GM12878 (cell line): Measurements from ENCODE around the gene RHBG. TPM values are rescaled to one million over a fixed set of nuclear protein-coding genes. Genes with fewer than 3 reads are reported as not detected.

Experiments used
- ATAC-seq: fragments of 200-7000 bp; cut with Tn5 transposase; 3 replicates; pipeline ENCODE4 v1.9.1; 2020; ENCODE audit warnings: mild to moderate bottlenecking, moderate library complexity
- BruUV-seq: library from RNA; stranded (reverse); fragments of 400-500 nt; replicated peaks from 2 replicates; lab custom pipeline; 2021; lab: Mats Ljungman, UMichigan
- CTCF ChIA-PET: fragments of 300-600 bp; sonication (Branson Sonifier 250); formaldehyde crosslinking; extraction: SDS; loops from one replicate; lab custom pipeline; 2021; ENCODE audit warnings: inconsistent platforms; lab: Yijun Ruan, JAX
- POLR2A ChIA-PET: fragments of 350-600 bp; formaldehyde crosslinking; extraction: SDS; loops from one replicate; lab custom pipeline; 2021; ENCODE audit warnings: inconsistent platforms; lab: Charles Lee
- RAD21 ChIA-PET: fragments of 300-600 bp; sonication (Branson Sonifier 250); formaldehyde crosslinking; loops from one replicate; lab custom pipeline; 2023; ENCODE audit warnings: antibody characterized with exemption; ENCODE audit not compliant: unreplicated experiment; lab: Charles Lee
- SMC1A ChIA-PET: fragments of 300-600 bp; sonication (Branson Sonifier 250); formaldehyde crosslinking; loops from one replicate; lab custom pipeline; 2023; ENCODE audit not compliant: unreplicated experiment, uncharacterized antibody; lab: Charles Lee
- DNase-seq: peaks from one replicate; pipeline ENCODE4 v3.0.0-alpha.2; 2011; ENCODE audit warnings: low read depth, low spot score
- FAIRE-seq: peaks from 3 replicates; lab custom pipeline; 2011; peaks lifted over from hg19 to GRCh38; lab: Jason Lieb, UNC
- H2AFZ ChIP-seq: 2 replicates; pipeline ENCODE4 v1.6.0; 2011; ENCODE audit warnings: low read depth, low read length, control low read depth; ENCODE audit not compliant: control insufficient read depth
- H3K27ac ChIP-seq: 2 replicates; pipeline ENCODE4 v1.5.1; 2011; ENCODE audit warnings: control low read depth; ENCODE audit not compliant: control insufficient read depth, insufficient read depth
- H3K27me3 ChIP-seq, 2 experiments: replicated peaks in 1 of 2; 2 replicates each; pipeline versions ENCODE4 v1.6.0 to v1.6.1; 2011; ENCODE audit warnings: low read length in 1 of 2; ENCODE audit not compliant: control insufficient read depth in 2 of 2, insufficient read depth in 2 of 2
- H3K36me3 ChIP-seq, 2 experiments: 2 replicates each; pipeline ENCODE4 v1.5.1; 2011; ENCODE audit warnings: low read length in 1 of 2; ENCODE audit not compliant: control insufficient read depth in 2 of 2, insufficient read depth in 2 of 2
- H3K4me1 ChIP-seq: 2 replicates; pipeline ENCODE4 v1.6.1; 2011; ENCODE audit warnings: mild to moderate bottlenecking, low read length, moderate library complexity, mixed read lengths; ENCODE audit not compliant: control insufficient read depth, insufficient read depth
- H3K4me2 ChIP-seq: 2 replicates; pipeline ENCODE4 v1.6.0; 2011; ENCODE audit warnings: control low read depth; ENCODE audit not compliant: control insufficient read depth, insufficient read depth
- H3K4me3 ChIP-seq: fragments of 200-600 bp; sonication (generic); 2 replicates; pipeline ENCODE4 v1.5.1; 2016
- H3K79me2 ChIP-seq: 2 replicates; pipeline ENCODE4 v1.6.0; 2011; ENCODE audit warnings: low read length; ENCODE audit not compliant: control insufficient read depth, insufficient read depth
- H3K9ac ChIP-seq: 2 replicates; pipeline ENCODE4 v1.8.0; 2011; ENCODE audit warnings: low read length, control low read depth, mixed read lengths; ENCODE audit not compliant: control insufficient read depth, insufficient read depth
- H3K9me3 ChIP-seq: replicated peaks from 3 replicates; pipeline ENCODE4 v1.5.1; 2011; ENCODE audit warnings: mild to moderate bottlenecking, low read length; ENCODE audit not compliant: control insufficient read depth, insufficient read depth
- H4K20me1 ChIP-seq: 2 replicates; pipeline ENCODE4 v1.6.0; 2011; ENCODE audit not compliant: control insufficient read depth, insufficient read depth
- BCL11A ChIP-seq: IDR thresholded peaks from 2 replicates; pipeline ENCODE4 v1.6.1; 2011; ENCODE audit warnings: low read depth, low read length
- BRCA1 ChIP-seq: IDR thresholded peaks from 2 replicates; pipeline ENCODE4 v1.6.1; 2011; ENCODE audit warnings: low read depth, low read length, improper control_type of control experiment
- EED ChIP-seq: sonication (generic); IDR thresholded peaks from 2 replicates; pipeline ENCODE4 v1.6.1; 2016; ENCODE audit warnings: antibody characterized with exemption, low read depth
- FOS ChIP-seq: IDR thresholded peaks from 3 replicates; pipeline ENCODE4 v1.6.1; 2011; ENCODE audit warnings: borderline replicate concordance; ENCODE audit not compliant: insufficient read length; ENCODE audit errors: extremely low read depth
- HDGF ChIP-seq: fragments of 450-650 bp; IDR thresholded peaks from 2 replicates; pipeline ENCODE4 v1.6.1; 2016; ENCODE audit warnings: antibody characterized with exemption
- MEF2B ChIP-seq: fragments of 450-650 bp; IDR thresholded peaks from 2 replicates; pipeline ENCODE4 v1.6.1; 2018; ENCODE audit warnings: mild to moderate bottlenecking, moderate library complexity; ENCODE audit not compliant: partially characterized antibody, poor library complexity, severe bottlenecking
- MTA2 ChIP-seq: fragments of 450-650 bp; IDR thresholded peaks from 2 replicates; pipeline ENCODE4 v1.6.1; 2016; ENCODE audit warnings: low read depth, mild to moderate bottlenecking, moderate library complexity
- NFXL1 ChIP-seq: fragments of 450-650 bp; IDR thresholded peaks from 2 replicates; pipeline ENCODE4 v1.6.1; 2017; ENCODE audit warnings: antibody characterized with exemption, mild to moderate bottlenecking, borderline replicate concordance
- PAX5 ChIP-seq: IDR thresholded peaks from 2 replicates; pipeline ENCODE4 v1.6.1; 2011; ENCODE audit warnings: low read depth, low read length, borderline replicate concordance
- RUNX3 ChIP-seq: IDR thresholded peaks from 2 replicates; pipeline ENCODE4 v1.6.1; 2012; ENCODE audit warnings: low read length, inconsistent platforms
- ZNF217 ChIP-seq: fragments of 450-650 bp; IDR thresholded peaks from 2 replicates; pipeline ENCODE4 v1.6.1; 2017; ENCODE audit warnings: antibody characterized with exemption, mild to moderate bottlenecking
- WGBS: methylation state at CpG from one replicate; pipeline ENCODE4 v1.1.6; 2016; ENCODE audit warnings: low lambda C conversion rate; ENCODE audit not compliant: insufficient replicate concordance, insufficient coverage; ENCODE audit errors: missing lambda C conversion rate; 5-methylcytosine and 5-hydroxymethylcytosine counted together
- in situ Hi-C: fragments of 300-500 bp; cut with MboI; formaldehyde crosslinking; loops from 9 replicates; pipeline ENCODE4 v1.14.3; 2018; ENCODE audit warnings: mixed read lengths
- intact Hi-C: fragments of 100-400 bp; cut with micrococcal nuclease; formaldehyde crosslinking; loops from one replicate; pipeline ENCODE4 v1.14.2; 2022; ENCODE audit not compliant: unreplicated experiment
- polyA plus RNA-seq, 11 experiments: library from polyadenylated mRNA; depleted of rRNA in 4 of 11; unstranded in 6 of 11; stranded (reverse) in 5 of 11; fragments of >200 nt; fragmentation: Nextera tagmentation in 4 of 11; fragmentation: Illumina TruSeq in 1 of 11; extraction: Ambion mirVana in 4 of 11; extraction: Trizol in 1 of 11; gene quantifications; 1 replicate in 1 of 11; 2 replicates in 10 of 11; pipeline versions ENCODE4 v1.2.1 to v1.2.3, GENCODE V29; 2011 to 2016; ENCODE audit warnings: inconsistent platforms in 2 of 11, missing spikeins in 2 of 11, low read depth in 1 of 11
- total RNA-seq, 4 experiments: library from RNA; depleted of rRNA in 3 of 4; stranded (reverse); fragments of >200 nt in 3 of 4; fragmentation: Illumina TruSeq in 1 of 4; extraction: Trizol in 1 of 4; gene quantifications; 2 replicates each; pipeline versions ENCODE4 v1.2.1 to v1.2.3, GENCODE V29; 2013 to 2021
- TF ChIP-seq, protein P1 (sequence below): IDR thresholded peaks from 2 replicates; pipeline ENCODE4 v1.6.1; 2011; ENCODE audit warnings: mild to moderate bottlenecking, low read depth, low read length, moderate library complexity; ENCODE audit not compliant: insufficient replicate concordance
- TF ChIP-seq, protein P2 (sequence below): IDR thresholded peaks from 2 replicates; pipeline ENCODE4 v1.6.1; 2012; ENCODE audit warnings: mild to moderate bottlenecking, low read depth, low read length
- TF ChIP-seq, protein P3 (sequence below): IDR thresholded peaks from 2 replicates; pipeline ENCODE4 v1.6.1; 2011; ENCODE audit warnings: borderline replicate concordance, low read depth, mild to moderate bottlenecking, moderate library complexity, low read length; ENCODE audit not compliant: insufficient read depth, poor library complexity, severe bottlenecking
- TF ChIP-seq, protein P4 (sequence below): fragments of 450-650 bp; IDR thresholded peaks from 2 replicates; pipeline ENCODE4 v1.6.1; 2017; ENCODE audit warnings: mild to moderate bottlenecking, moderate library complexity

RHBG gene
- total and polyA plus RNA-seq, 10 of the 15 experiments (the other 5 are each of a cell fraction or from before 2014, with no cell fraction given): not detected

DNA sequence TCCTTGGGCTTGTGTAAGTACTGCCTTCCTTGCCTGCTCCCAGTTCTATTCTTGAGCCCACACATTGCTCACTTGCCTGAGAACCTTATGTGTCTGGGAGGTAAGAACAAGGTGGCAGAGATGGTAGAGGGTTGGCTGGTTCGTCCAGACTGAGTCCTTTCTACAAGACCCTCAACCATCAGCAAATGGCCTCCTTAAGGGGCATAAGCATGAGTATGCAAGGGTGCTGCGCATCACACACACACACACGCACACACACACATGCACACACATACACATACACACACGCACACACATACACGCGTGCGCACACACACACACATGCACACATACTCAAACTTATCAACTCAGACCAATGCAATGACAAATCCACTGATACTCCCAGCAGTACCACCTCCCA, 56.9 kb downstream of the RHBG start:
- Histone ChIP-seq H3K4me2 (no peak overlapping the region), H3K27me3 (peaks cover 8 to 23% of the 10 kb centered on the region in 2 experiments), H3K4me1 (peaks cover 5% of the 10 kb centered on the region), H3K79me2 (no peaks in the 10 kb centered on the region), H3K27ac (no peak overlapping the region), H4K20me1 (no peaks in the 10 kb centered on the region; the same call in 1 of the 2 replicates), H3K9me3 (no peaks in the 10 kb centered on the region), H3K36me3 (no peaks in the 10 kb centered on the region), H3K9ac (no peak overlapping the region), H2AFZ (no peak overlapping the region), H3K4me3 (no peak overlapping the region)
- intact Hi-C loops (no loop called here), in situ Hi-C loops (no loop called here)
- RAD21 ChIA-PET: interaction anchor here (0.6 kb wide), 1 partner anchor 147 kb away, joined by 3 read pairs; no protein-coding TSS in a partner anchor
- POLR2A ChIA-PET: no interaction called here
- FAIRE-seq (no peak), ATAC-seq (no peak), DNase-seq (no peak)
- SMC1A ChIA-PET: interaction anchor here (1.1 kb wide), 1 partner anchor 103 kb away, joined by 3 read pairs; no protein-coding TSS in a partner anchor
- TF ChIP-seq FOS (no peak), NFXL1 (no peak), MTA2 (no peak), EED (no peak), ZNF217 (no peak), BRCA1 (no peak), MEF2B (no peak), PAX5 (no peak), BCL11A (no peak), HDGF (no peak), RUNX3 (no peak)
- TF ChIP-seq, protein P1, sequence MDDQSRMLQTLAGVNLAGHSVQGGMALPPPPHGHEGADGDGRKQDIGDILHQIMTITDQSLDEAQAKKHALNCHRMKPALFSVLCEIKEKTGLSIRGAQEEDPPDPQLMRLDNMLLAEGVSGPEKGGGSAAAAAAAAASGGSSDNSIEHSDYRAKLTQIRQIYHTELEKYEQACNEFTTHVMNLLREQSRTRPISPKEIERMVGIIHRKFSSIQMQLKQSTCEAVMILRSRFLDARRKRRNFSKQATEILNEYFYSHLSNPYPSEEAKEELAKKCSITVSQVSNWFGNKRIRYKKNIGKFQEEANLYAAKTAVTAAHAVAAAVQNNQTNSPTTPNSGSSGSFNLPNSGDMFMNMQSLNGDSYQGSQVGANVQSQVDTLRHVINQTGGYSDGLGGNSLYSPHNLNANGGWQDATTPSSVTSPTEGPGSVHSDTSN: peak; percentile 55
- TF ChIP-seq, protein P2, sequence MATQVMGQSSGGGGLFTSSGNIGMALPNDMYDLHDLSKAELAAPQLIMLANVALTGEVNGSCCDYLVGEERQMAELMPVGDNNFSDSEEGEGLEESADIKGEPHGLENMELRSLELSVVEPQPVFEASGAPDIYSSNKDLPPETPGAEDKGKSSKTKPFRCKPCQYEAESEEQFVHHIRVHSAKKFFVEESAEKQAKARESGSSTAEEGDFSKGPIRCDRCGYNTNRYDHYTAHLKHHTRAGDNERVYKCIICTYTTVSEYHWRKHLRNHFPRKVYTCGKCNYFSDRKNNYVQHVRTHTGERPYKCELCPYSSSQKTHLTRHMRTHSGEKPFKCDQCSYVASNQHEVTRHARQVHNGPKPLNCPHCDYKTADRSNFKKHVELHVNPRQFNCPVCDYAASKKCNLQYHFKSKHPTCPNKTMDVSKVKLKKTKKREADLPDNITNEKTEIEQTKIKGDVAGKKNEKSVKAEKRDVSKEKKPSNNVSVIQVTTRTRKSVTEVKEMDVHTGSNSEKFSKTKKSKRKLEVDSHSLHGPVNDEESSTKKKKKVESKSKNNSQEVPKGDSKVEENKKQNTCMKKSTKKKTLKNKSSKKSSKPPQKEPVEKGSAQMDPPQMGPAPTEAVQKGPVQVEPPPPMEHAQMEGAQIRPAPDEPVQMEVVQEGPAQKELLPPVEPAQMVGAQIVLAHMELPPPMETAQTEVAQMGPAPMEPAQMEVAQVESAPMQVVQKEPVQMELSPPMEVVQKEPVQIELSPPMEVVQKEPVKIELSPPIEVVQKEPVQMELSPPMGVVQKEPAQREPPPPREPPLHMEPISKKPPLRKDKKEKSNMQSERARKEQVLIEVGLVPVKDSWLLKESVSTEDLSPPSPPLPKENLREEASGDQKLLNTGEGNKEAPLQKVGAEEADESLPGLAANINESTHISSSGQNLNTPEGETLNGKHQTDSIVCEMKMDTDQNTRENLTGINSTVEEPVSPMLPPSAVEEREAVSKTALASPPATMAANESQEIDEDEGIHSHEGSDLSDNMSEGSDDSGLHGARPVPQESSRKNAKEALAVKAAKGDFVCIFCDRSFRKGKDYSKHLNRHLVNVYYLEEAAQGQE: no peak
- TF ChIP-seq, protein P3, sequence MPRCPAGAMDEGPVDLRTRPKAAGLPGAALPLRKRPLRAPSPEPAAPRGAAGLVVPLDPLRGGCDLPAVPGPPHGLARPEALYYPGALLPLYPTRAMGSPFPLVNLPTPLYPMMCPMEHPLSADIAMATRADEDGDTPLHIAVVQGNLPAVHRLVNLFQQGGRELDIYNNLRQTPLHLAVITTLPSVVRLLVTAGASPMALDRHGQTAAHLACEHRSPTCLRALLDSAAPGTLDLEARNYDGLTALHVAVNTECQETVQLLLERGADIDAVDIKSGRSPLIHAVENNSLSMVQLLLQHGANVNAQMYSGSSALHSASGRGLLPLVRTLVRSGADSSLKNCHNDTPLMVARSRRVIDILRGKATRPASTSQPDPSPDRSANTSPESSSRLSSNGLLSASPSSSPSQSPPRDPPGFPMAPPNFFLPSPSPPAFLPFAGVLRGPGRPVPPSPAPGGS: peak; percentile 71
- TF ChIP-seq, protein P4, sequence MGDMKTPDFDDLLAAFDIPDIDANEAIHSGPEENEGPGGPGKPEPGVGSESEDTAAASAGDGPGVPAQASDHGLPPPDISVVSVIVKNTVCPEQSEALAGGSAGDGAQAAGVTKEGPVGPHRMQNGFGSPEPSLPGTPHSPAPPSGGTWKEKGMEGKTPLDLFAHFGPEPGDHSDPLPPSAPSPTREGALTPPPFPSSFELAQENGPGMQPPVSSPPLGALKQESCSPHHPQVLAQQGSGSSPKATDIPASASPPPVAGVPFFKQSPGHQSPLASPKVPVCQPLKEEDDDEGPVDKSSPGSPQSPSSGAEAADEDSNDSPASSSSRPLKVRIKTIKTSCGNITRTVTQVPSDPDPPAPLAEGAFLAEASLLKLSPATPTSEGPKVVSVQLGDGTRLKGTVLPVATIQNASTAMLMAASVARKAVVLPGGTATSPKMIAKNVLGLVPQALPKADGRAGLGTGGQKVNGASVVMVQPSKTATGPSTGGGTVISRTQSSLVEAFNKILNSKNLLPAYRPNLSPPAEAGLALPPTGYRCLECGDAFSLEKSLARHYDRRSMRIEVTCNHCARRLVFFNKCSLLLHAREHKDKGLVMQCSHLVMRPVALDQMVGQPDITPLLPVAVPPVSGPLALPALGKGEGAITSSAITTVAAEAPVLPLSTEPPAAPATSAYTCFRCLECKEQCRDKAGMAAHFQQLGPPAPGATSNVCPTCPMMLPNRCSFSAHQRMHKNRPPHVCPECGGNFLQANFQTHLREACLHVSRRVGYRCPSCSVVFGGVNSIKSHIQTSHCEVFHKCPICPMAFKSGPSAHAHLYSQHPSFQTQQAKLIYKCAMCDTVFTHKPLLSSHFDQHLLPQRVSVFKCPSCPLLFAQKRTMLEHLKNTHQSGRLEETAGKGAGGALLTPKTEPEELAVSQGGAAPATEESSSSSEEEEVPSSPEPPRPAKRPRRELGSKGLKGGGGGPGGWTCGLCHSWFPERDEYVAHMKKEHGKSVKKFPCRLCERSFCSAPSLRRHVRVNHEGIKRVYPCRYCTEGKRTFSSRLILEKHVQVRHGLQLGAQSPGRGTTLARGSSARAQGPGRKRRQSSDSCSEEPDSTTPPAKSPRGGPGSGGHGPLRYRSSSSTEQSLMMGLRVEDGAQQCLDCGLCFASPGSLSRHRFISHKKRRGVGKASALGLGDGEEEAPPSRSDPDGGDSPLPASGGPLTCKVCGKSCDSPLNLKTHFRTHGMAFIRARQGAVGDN: no peak
- CTCF ChIA-PET: interaction anchor here (0.5 to 3.5 kb wide), 2 partner anchors 40 to 108 kb away, joined by 3 to 18 read pairs; no protein-coding TSS in a partner anchor
- 59% methylated on average over 7 of the region's 7 CpGs for WGBS
- BruUV-seq: no TSS peak
